Mucosa of rectum (tissue), 2 donors: Measurements from ENCODE around the gene UFC1.

Experiments used
- H3K27ac ChIP-seq, 2 donors: one replicate each; pipeline ENCODE4 v1.7.0; 2013; ENCODE audit warnings: inconsistent platforms in 2 of 2, low read depth in 2 of 2, low read length in 2 of 2
- H3K27me3 ChIP-seq, 2 donors: one replicate each; pipeline ENCODE4 v1.7.0; 2013; ENCODE audit warnings: low read length in 2 of 2; ENCODE audit not compliant: control insufficient read depth in 2 of 2, insufficient read depth in 2 of 2
- H3K36me3 ChIP-seq, 2 donors: one replicate each; pipeline ENCODE4 v1.7.0; 2013; ENCODE audit warnings: low read length in 2 of 2; ENCODE audit not compliant: control insufficient read depth in 2 of 2, insufficient read depth in 2 of 2
- H3K4me1 ChIP-seq, 2 donors: one replicate each; pipeline ENCODE4 v1.7.0; 2013; ENCODE audit warnings: low read length in 2 of 2, mild to moderate bottlenecking in 1 of 2; ENCODE audit not compliant: control insufficient read depth in 2 of 2, insufficient read depth in 2 of 2
- H3K4me3 ChIP-seq, 2 donors: one replicate each; pipeline ENCODE4 v1.7.0; 2013; ENCODE audit warnings: low read length in 2 of 2
- H3K9ac ChIP-seq, 2 donors: one replicate each; pipeline ENCODE4 v1.7.0; 2013; ENCODE audit warnings: low read length in 2 of 2, low read depth in 1 of 2, mild to moderate bottlenecking in 1 of 2
- H3K9me3 ChIP-seq, 2 donors: one replicate each; pipeline ENCODE4 v1.7.0; 2013; ENCODE audit warnings: low read length in 2 of 2; ENCODE audit not compliant: control insufficient read depth in 2 of 2
- donor health status: healthy.
- donor health status: Normal muscosa, but diverticular disease.

Gene UFC1

GRCh38 chr1:161133220-161133740 lies 20.5 kb upstream of the UFC1 start:
- peaks cover 10 to 11% of the 10 kb centered on the region in 2 donors for H3K4me1 ChIP-seq
- no peaks in the 10 kb centered on the region for H3K27me3 ChIP-seq
- H3K4me3 ChIP-seq, result peak overlapping the region; percentile 85 to 92
- H3K27ac ChIP-seq, result peak overlapping the region; percentile 93 to 96
- H3K9me3 ChIP-seq, result no peaks in the 10 kb centered on the region
- peak overlapping the region; percentile 82 to 87 for H3K9ac ChIP-seq
- H3K36me3 ChIP-seq, result peaks cover 9 to 12% of the 10 kb centered on the region in 2 donors

GRCh38 chr1:161137881-161138280 lies 15.9 kb upstream of the UFC1 start:
- Histone ChIP-seq H3K4me3 (no peak overlapping the region), H3K27me3 (no peaks in the 10 kb centered on the region), H3K36me3 (no peaks in the 10 kb centered on the region), H3K27ac (no peak overlapping the region), H3K9ac (no peak overlapping the region), H3K9me3 (no peaks in the 10 kb centered on the region), H3K4me1 (peaks cover 3 to 4% of the 10 kb centered on the region in 2 donors)

GRCh38 chr1:161138431-161138830 lies 15.3 kb upstream of the UFC1 start:
- H3K36me3 ChIP-seq, result no peaks in the 10 kb centered on the region
- no peak overlapping the region for H3K9ac ChIP-seq
- H3K4me1 ChIP-seq, result peaks cover 3 to 4% of the 10 kb centered on the region in 2 donors
- H3K27ac ChIP-seq, result no peak overlapping the region
- no peak overlapping the region for H3K4me3 ChIP-seq
- H3K9me3 ChIP-seq, result no peaks in the 10 kb centered on the region
- no peaks in the 10 kb centered on the region for H3K27me3 ChIP-seq

GRCh38 chr1:161139766-161140165 lies 14.0 kb upstream of the UFC1 start:
- H3K27ac ChIP-seq, result no peak overlapping the region
- H3K9ac ChIP-seq, result no peak overlapping the region
- no peaks in the 10 kb centered on the region for H3K36me3 ChIP-seq
- no peaks in the 10 kb centered on the region for H3K9me3 ChIP-seq
- no peaks in the 10 kb centered on the region for H3K27me3 ChIP-seq
- H3K4me3 ChIP-seq, result no peak overlapping the region
- H3K4me1 ChIP-seq, result no peaks in the 10 kb centered on the region

GRCh38 chr1:161140755-161141400 lies 12.9 kb upstream of the UFC1 start:
- H3K4me1 ChIP-seq, result no peaks in the 10 kb centered on the region
- H3K27ac ChIP-seq, result no peak overlapping the region
- no peaks in the 10 kb centered on the region for H3K9me3 ChIP-seq
- H3K9ac ChIP-seq, result no peak overlapping the region
- H3K36me3 ChIP-seq, result no peaks in the 10 kb centered on the region
- no peak overlapping the region for H3K4me3 ChIP-seq
- no peaks in the 10 kb centered on the region for H3K27me3 ChIP-seq

GRCh38 chr1:161145832-161146231 lies 7.9 kb upstream of the UFC1 start:
- Histone ChIP-seq H3K27ac (no peak overlapping the region), H3K9ac (no peak overlapping the region), H3K4me3 (no peak overlapping the region), H3K4me1 (no peaks in the 10 kb centered on the region), H3K27me3 (no peaks in the 10 kb centered on the region), H3K36me3 (no peaks in the 10 kb centered on the region), H3K9me3 (no peaks in the 10 kb centered on the region)

- Histone ChIP-seq H3K9me3 (no peaks in the 10 kb centered on the region), H3K9ac (peak overlapping the region in 1 of 2 donors; percentile 87), H3K27ac (peak overlapping the region in 1 of 2 donors; percentile 97)
Measured at GRCh38 chr1:161153176-161153575, 602 bp upstream of the UFC1 start.

GRCh38 chr1:161157867-161158266 lies 4.1 kb downstream of the UFC1 start:
- Histone ChIP-seq H3K27ac (no peak overlapping the region), H3K27me3 (no peaks in the 10 kb centered on the region), H3K4me3 (no peak overlapping the region), H3K36me3 (peaks cover 14 to 28% of the 10 kb centered on the region in 2 donors), H3K9ac (no peak overlapping the region), H3K4me1 (peaks cover 16 to 22% of the 10 kb centered on the region in 2 donors), H3K9me3 (no peaks in the 10 kb centered on the region)

More at GRCh38 chr1:161153176-161153575, 602 bp upstream of the UFC1 start:
- Histone ChIP-seq H3K36me3 (peaks cover 5 to 13% of the 10 kb centered on the region in 2 donors), H3K4me1 (peaks cover 0 to 3% of the 10 kb centered on the region in 2 donors), H3K4me3 (peak overlapping the region; percentile 91 to 100), H3K27me3 (no peaks in the 10 kb centered on the region)

- Histone ChIP-seq H3K4me1 (peaks cover 16 to 22% of the 10 kb centered on the region in 2 donors), H3K4me3 (peak overlapping the region; percentile 90 to 94), H3K27me3 (no peaks in the 10 kb centered on the region), H3K27ac (peak overlapping the region; percentile 77 to 81), H3K36me3 (peaks cover 16 to 28% of the 10 kb centered on the region in 2 donors), H3K9ac (peak overlapping the region; percentile 85 to 91), H3K9me3 (no peaks in the 10 kb centered on the region)
Measured at GRCh38 chr1:161158316-161159010, 4.7 kb downstream of the UFC1 start.
